MCF 10A (cell line): Measurements from ENCODE around the gene CLCA1. TPM values are rescaled to one million over a fixed set of nuclear protein-coding genes. Genes with fewer than 3 reads are reported as not detected.
A peak's percentile ranks its signal among the peaks of the same experiment; 100 is the strongest.

Experiments
- BruUV-seq: library from RNA; stranded (reverse); fragments of 400-500 nt; replicated peaks from 2 replicates; lab custom pipeline; 2021; lab: Mats Ljungman, UMichigan
- CTCF ChIA-PET: fragments of 300-600 bp; sonication (Branson Sonifier 250); formaldehyde crosslinking; extraction: SDS; loops from one replicate; lab custom pipeline; 2021; ENCODE audit warnings: antibody characterized with exemption, inconsistent platforms; lab: Yijun Ruan, JAX
- POLR2A ChIA-PET: fragments of 300-600, 350-650 bp; sonication (Branson Sonifier 250); formaldehyde crosslinking; extraction: SDS; loops from one replicate; lab custom pipeline; 2020; ENCODE audit warnings: antibody characterized with exemption, inconsistent platforms; lab: Yijun Ruan, JAX
- DNase-seq: peaks from one replicate; pipeline ENCODE4 v3.0.0-alpha.2; 2018; ENCODE audit not compliant: unreplicated experiment
- H3K27ac Mint-ChIP-seq: one replicate; pipeline ENCODE4 v1.8.0; 2022; ENCODE audit warnings: mild to moderate bottlenecking, low read depth, mixed read lengths; ENCODE audit not compliant: unreplicated experiment
- H3K27me3 Mint-ChIP-seq: one replicate; pipeline ENCODE4 v1.8.0; 2022; ENCODE audit warnings: mixed read lengths; ENCODE audit not compliant: insufficient read depth, unreplicated experiment
- H3K36me3 Mint-ChIP-seq: one replicate; pipeline ENCODE4 v1.8.0; 2022; ENCODE audit warnings: mild to moderate bottlenecking, moderate library complexity, mixed read lengths; ENCODE audit not compliant: insufficient read depth, unreplicated experiment
- H3K4me1 Mint-ChIP-seq: one replicate; pipeline ENCODE4 v1.8.0; 2022; ENCODE audit warnings: mixed read lengths; ENCODE audit not compliant: insufficient read depth, unreplicated experiment
- H3K4me3 Mint-ChIP-seq: one replicate; pipeline ENCODE4 v1.8.0; 2022; ENCODE audit warnings: mild to moderate bottlenecking, moderate library complexity, mixed read lengths; ENCODE audit not compliant: unreplicated experiment
- H3K9me3 Mint-ChIP-seq: one replicate; pipeline ENCODE4 v1.8.0; 2022; ENCODE audit warnings: mixed read lengths; ENCODE audit not compliant: unreplicated experiment
- intact Hi-C: fragments of 100-400 bp; cut with micrococcal nuclease; formaldehyde crosslinking; loops from 2 replicates; pipeline ENCODE4 v1.14.1; 2022
- total RNA-seq: library from RNA; stranded (reverse); gene quantifications from 2 replicates; pipeline ENCODE4 v1.2.3, GENCODE V29; 2022
- TF ChIP-seq, protein P1 (sequence below): fragments of 200-600 bp; IDR thresholded peaks from one replicate; pipeline ENCODE4 v1.8.0; 2022; ENCODE audit warnings: antibody characterized with exemption, mild to moderate bottlenecking; ENCODE audit not compliant: unreplicated experiment

The CLCA1 gene
- total RNA-seq, 1 experiment from 2014 or later, result not detected

DNA sequence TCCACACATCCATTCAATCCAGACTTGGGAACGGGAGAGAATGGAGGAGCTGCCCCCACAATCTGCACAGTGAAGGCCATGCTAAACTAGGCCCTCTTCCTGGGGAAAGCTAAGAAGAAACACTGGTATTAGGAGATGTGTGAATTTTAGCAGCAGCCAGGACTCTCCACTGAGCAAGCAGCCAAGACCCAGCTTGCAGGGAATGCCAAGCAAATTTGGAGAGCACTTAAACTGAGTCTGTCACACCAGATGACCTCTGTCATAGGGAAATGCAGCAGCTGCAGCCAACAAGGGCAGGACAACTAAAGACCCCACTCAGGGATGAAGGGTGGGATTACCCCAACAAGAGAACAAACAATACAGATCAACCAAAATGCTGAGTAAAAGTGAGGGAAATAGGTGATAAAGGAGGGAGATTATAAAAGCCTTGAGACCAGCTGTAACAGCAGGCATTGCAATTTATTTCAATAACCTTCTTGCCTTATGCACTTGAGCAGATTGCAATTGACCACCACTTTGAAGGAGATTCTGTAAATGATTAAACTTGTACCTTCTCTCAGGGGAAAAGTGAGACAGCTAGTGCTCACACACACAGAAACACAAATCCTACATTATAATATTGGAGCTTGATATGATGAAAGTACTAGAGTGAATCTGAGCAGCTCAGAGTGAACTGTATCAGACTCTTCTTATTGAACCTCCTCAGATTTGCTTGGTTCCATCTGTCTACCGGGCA lies 2.5 kb upstream of the CLCA1 start:
- BruUV-seq, result no TSS peak
- CTCF ChIA-PET, result interaction anchor here (0.6 to 1.1 kb wide), 3 partner anchors 8 to 618 kb away, joined by 3 read pairs; no protein-coding TSS in a partner anchor
- no peaks in the 10 kb centered on the region for H3K36me3 Mint-ChIP-seq
- intact Hi-C loops, result no loop called here
- no peak for DNase-seq
- no peak overlapping the region for H3K27ac Mint-ChIP-seq
- POLR2A ChIA-PET, result no interaction called here
- H3K4me1 Mint-ChIP-seq, result no peaks in the 10 kb centered on the region
- no peaks in the 10 kb centered on the region for H3K9me3 Mint-ChIP-seq
- H3K4me3 Mint-ChIP-seq, result no peak overlapping the region
- TF ChIP-seq, protein P1, sequence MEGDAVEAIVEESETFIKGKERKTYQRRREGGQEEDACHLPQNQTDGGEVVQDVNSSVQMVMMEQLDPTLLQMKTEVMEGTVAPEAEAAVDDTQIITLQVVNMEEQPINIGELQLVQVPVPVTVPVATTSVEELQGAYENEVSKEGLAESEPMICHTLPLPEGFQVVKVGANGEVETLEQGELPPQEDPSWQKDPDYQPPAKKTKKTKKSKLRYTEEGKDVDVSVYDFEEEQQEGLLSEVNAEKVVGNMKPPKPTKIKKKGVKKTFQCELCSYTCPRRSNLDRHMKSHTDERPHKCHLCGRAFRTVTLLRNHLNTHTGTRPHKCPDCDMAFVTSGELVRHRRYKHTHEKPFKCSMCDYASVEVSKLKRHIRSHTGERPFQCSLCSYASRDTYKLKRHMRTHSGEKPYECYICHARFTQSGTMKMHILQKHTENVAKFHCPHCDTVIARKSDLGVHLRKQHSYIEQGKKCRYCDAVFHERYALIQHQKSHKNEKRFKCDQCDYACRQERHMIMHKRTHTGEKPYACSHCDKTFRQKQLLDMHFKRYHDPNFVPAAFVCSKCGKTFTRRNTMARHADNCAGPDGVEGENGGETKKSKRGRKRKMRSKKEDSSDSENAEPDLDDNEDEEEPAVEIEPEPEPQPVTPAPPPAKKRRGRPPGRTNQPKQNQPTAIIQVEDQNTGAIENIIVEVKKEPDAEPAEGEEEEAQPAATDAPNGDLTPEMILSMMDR, result no peak
- H3K27me3 Mint-ChIP-seq, result no peaks in the 10 kb centered on the region

DNA sequence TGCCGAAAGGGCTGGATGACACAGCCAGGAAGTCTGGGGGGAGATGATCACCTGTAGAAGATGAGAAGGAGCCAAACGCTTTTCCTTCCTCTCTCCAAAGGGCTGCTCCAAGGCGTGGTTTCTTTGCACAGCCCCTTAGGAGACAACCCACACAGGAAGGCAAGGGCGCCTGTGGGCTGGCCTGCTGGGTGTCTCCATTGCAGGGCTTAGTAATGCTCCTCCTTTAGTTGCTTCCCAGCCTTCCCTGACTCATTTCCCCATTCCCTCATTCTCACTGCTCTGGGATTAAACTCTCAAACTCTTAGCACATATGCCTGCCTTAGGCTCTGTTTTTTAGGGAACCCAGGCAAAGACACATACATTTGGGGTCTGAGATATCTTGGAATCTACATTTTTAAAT lies 1.7 kb upstream of the CLCA1 start:
- H3K27ac Mint-ChIP-seq, result no peak overlapping the region
- H3K9me3 Mint-ChIP-seq, result no peaks in the 10 kb centered on the region
- TF ChIP-seq, protein P1, result no peak
- POLR2A ChIA-PET, result no interaction called here
- H3K36me3 Mint-ChIP-seq, result no peaks in the 10 kb centered on the region
- H3K4me3 Mint-ChIP-seq, result no peak overlapping the region
- intact Hi-C loops, result no loop called here
- peak; percentile 6 for DNase-seq
- no TSS peak for BruUV-seq
- no peaks in the 10 kb centered on the region for H3K27me3 Mint-ChIP-seq
- H3K4me1 Mint-ChIP-seq, result no peaks in the 10 kb centered on the region
- CTCF ChIA-PET, result interaction anchor here (1.1 kb wide), 2 partner anchors 8 to 38 kb away, joined by 3 read pairs; no protein-coding TSS in a partner anchor

DNA sequence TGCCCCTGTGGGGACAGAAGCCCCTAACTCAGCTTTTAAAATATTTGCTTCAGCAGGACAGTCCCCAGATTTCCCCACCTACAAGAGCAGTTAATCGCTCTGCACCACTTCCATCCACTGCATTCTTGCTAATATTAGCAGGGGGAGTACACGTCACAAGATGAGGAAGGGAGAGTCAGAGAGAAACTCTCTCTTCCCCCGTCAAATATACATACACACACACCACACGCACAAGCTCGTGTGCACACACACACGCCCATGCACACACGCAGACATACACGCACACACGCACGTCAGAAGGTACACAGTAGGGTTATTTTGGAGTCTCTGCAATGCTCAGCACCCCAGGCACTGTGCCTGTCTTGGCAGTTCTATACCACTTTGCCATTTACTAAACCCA lies 2.1 kb downstream of the CLCA1 start:
- Mint-ChIP-seq H3K9me3 (no peaks in the 10 kb centered on the region), H3K4me3 (no peak overlapping the region), H3K36me3 (no peaks in the 10 kb centered on the region), H3K4me1 (no peaks in the 10 kb centered on the region), H3K27ac (no peak overlapping the region), H3K27me3 (no peaks in the 10 kb centered on the region)
- ChIA-PET CTCF (interaction anchor here (3.2 kb wide), 1 partner anchor 30 kb away, joined by 21 read pairs; no protein-coding TSS in a partner anchor), POLR2A (no interaction called here)
- intact Hi-C loops, result loop anchor here (10.0 kb wide), 1 partner anchor 214 kb away; no protein-coding TSS in a partner anchor
- BruUV-seq, result no TSS peak
- DNase-seq, result no peak
- TF ChIP-seq, protein P1, result no peak

DNA sequence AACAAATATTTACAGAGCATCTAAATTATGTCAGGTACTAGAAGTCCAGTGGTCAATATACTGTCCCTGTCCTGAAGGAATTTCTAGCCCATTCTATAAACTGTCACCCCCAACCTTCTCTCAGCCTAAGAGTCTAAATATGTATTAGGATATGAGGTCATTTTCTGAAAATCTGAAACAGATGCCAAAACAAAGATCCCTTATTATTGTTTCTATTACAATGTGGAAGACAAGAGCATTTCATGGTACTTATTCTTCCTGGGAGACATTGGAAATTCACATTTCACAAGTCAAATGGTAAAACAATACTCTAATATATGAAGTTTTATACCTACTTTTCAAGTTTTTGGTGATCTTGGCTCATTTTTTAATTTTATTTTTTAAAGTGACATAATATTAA lies 2.6 kb downstream of the CLCA1 start:
- H3K4me1 Mint-ChIP-seq, result no peaks in the 10 kb centered on the region
- no TSS peak for BruUV-seq
- intact Hi-C loops, result loop anchor here (10.0 kb wide), 1 partner anchor 214 kb away; no protein-coding TSS in a partner anchor
- TF ChIP-seq, protein P1, result no peak
- no peaks in the 10 kb centered on the region for H3K36me3 Mint-ChIP-seq
- H3K9me3 Mint-ChIP-seq, result no peaks in the 10 kb centered on the region
- no peak overlapping the region for H3K4me3 Mint-ChIP-seq
- ChIA-PET CTCF (interaction anchor here (3.2 to 4.7 kb wide), 2 partner anchors 30 kb away, joined by 21 to 77 read pairs; no protein-coding TSS in a partner anchor), POLR2A (no interaction called here)
- H3K27ac Mint-ChIP-seq, result no peak overlapping the region
- H3K27me3 Mint-ChIP-seq, result no peaks in the 10 kb centered on the region
- no peak for DNase-seq
